DOHH2 (cell line): ENCODE measurements around the gene PDLIM1.

Source experiments
- H3F3A ChIP-seq: fragments of 200-600 bp; sonication (generic), shearing (Covaris generic); 2 replicates; pipeline ENCODE4 v1.6.0; 2016; ENCODE audit warnings: antibody characterized with exemption, mild to moderate bottlenecking; ENCODE audit not compliant: control insufficient read depth, insufficient read depth
- H3K27ac ChIP-seq: fragments of 200-600 bp; sonication (generic); 2 replicates; pipeline ENCODE4 v1.5.1; 2014; ENCODE audit warnings: low read depth, mild to moderate bottlenecking, low read length, moderate library complexity
- H3K27me3 ChIP-seq: fragments of 200-600 bp; sonication (generic); 2 replicates; pipeline ENCODE4 v1.6.1; 2014; ENCODE audit warnings: mild to moderate bottlenecking, low read length, mixed read lengths; ENCODE audit not compliant: control insufficient read depth
- H3K36me3 ChIP-seq: fragments of 200-600 bp; sonication (generic); 2 replicates; pipeline ENCODE4 v1.6.1; 2014; ENCODE audit warnings: mild to moderate bottlenecking, low read length, moderate library complexity, mixed read lengths; ENCODE audit not compliant: control insufficient read depth
- H3K4me1 ChIP-seq: fragments of 200-600 bp; sonication (generic); 2 replicates; pipeline ENCODE4 v1.6.1; 2014; ENCODE audit warnings: mild to moderate bottlenecking, low read length, mixed read lengths; ENCODE audit not compliant: control insufficient read depth
- H3K4me2 ChIP-seq: fragments of 200-600 bp; sonication (generic); 2 replicates; pipeline ENCODE4 v1.6.0; 2014; ENCODE audit warnings: mild to moderate bottlenecking, low read length, moderate library complexity
- H3K4me3 ChIP-seq: fragments of 200-600 bp; sonication (generic); 2 replicates; pipeline ENCODE4 v1.5.1; 2014; ENCODE audit warnings: mild to moderate bottlenecking, low read length, mixed read lengths
- H3K79me2 ChIP-seq: fragments of 200-600 bp; sonication (generic); 2 replicates; pipeline ENCODE4 v1.6.1; 2014; ENCODE audit warnings: mild to moderate bottlenecking, low read length, mixed read lengths; ENCODE audit not compliant: control insufficient read depth
- H3K9me2 ChIP-seq: fragments of 200-600 bp; sonication (generic); replicated peaks from 2 replicates; pipeline ENCODE4 v1.6.1; 2014; ENCODE audit warnings: mild to moderate bottlenecking, low read length, mixed read lengths; ENCODE audit not compliant: control insufficient read depth
- H3K9me3 ChIP-seq: fragments of 200-600 bp; sonication (generic); 2 replicates; pipeline ENCODE4 v1.6.1; 2014; ENCODE audit warnings: antibody characterized with exemption, low read length, mixed read lengths; ENCODE audit not compliant: control insufficient read depth, insufficient read depth
- H4K20me1 ChIP-seq: fragments of 200-600 bp; sonication (generic); 2 replicates; pipeline ENCODE4 v1.6.0; 2014; ENCODE audit warnings: low read depth, mild to moderate bottlenecking, antibody characterized with exemption, low read length, moderate library complexity; ENCODE audit not compliant: control insufficient read depth, insufficient read depth
- CTCF ChIP-seq: fragments of 200-600 bp; sonication (generic); IDR thresholded peaks from one replicate; pipeline ENCODE4 v1.5.1; 2014; ENCODE audit warnings: antibody characterized with exemption, mild to moderate bottlenecking, low read depth, low read length; ENCODE audit not compliant: poor library complexity, severe bottlenecking
- EZH2phosphoT487 ChIP-seq: fragments of 200-600 bp; sonication (generic); IDR thresholded peaks from 2 replicates; pipeline ENCODE4 v1.6.1; 2017; ENCODE audit warnings: borderline replicate concordance, mild to moderate bottlenecking, antibody characterized with exemption, low read length, moderate library complexity, mixed read lengths

The PDLIM1 gene

DNA sequence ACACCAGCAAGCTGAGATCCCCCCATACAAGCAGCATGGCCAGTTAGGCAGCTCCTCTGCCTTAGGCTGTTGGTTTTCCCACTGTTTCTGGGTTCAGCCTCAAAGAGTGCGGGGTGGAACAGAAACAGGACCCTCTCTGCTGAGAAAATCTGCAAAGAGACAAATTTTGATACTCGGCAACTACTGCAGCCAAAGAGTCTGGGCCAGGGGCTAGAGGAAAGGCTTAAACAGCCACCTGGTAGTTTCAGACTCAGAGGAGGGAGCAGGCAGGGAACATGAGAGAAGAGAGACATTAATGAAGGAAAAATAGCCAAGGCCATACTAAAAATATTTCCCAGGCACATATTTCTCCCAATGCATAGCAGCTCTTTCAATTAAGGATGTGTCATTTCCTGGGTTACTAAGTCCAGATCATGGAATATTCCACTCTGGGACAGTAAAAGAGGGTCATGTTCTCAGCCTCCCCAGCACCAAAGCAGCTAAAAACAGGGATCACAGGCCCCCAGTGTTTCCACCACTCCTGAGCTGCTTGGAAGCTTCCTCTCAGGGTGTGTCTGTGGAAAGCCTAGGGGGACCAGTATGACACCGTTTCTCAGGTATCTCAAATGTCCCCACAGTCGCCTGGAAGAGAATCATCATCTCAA is 29.8 kb downstream of the PDLIM1 start:
- H3K27me3 ChIP-seq, result no peaks in the 10 kb centered on the region
- peaks cover 64% of the 10 kb centered on the region for H3K36me3 ChIP-seq
- peaks cover 4% of the 10 kb centered on the region; the same call in 1 of the 2 replicates for H3K9me3 ChIP-seq
- no peak overlapping the region for H3K27ac ChIP-seq
- no peaks in the 10 kb centered on the region for H3K79me2 ChIP-seq
- H3K4me2 ChIP-seq, result no peak overlapping the region
- H3K4me3 ChIP-seq, result no peak overlapping the region
- H3K4me1 ChIP-seq, result peaks cover 3% of the 10 kb centered on the region; the same call in 1 of the 2 replicates
- H3F3A ChIP-seq, result no peaks in the 10 kb centered on the region
- H4K20me1 ChIP-seq, result no peaks in the 10 kb centered on the region
- no peaks in the 10 kb centered on the region for H3K9me2 ChIP-seq
- no peak for TF ChIP-seq CTCF
- no peak for TF ChIP-seq EZH2phosphoT487

- H3K9me2 ChIP-seq, result no peaks in the 10 kb centered on the region
- H3K4me3 ChIP-seq, result no peak overlapping the region
- H4K20me1 ChIP-seq, result no peaks in the 10 kb centered on the region
- no peak overlapping the region for H3K27ac ChIP-seq
- TF ChIP-seq EZH2phosphoT487 (no peak), CTCF (no peak)
- H3K4me1 ChIP-seq, result peaks cover 3% of the 10 kb centered on the region; the same call in 1 of the 2 replicates
- peaks cover 4% of the 10 kb centered on the region; the same call in 1 of the 2 replicates for H3K9me3 ChIP-seq
- H3K79me2 ChIP-seq, result no peaks in the 10 kb centered on the region; the same call in 1 of the 2 replicates
- no peaks in the 10 kb centered on the region for H3F3A ChIP-seq
- H3K27me3 ChIP-seq, result no peaks in the 10 kb centered on the region
- no peak overlapping the region for H3K4me2 ChIP-seq
- peaks cover 64% of the 10 kb centered on the region for H3K36me3 ChIP-seq
Measured at GRCh38 chr10:95260397-95260881, 30.4 kb downstream of the PDLIM1 start.

DNA sequence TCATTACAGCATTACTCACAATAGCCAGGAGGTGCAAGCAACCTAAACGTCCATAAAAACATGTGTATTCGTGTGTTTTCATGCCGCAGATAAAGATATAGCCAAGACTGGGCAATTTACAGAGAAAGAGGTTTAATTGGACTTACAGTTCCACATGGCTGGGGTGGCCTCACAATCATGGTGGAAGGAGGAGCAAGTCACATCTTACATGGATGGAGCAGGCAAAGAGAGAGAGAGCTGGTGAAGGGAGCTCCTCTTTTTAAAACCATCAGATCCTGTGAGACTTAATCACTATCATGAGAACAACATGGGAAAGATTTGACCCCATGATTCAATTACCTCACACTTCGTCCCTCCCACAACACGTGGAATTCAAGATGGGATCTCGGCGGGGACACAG is 33.0 kb downstream of the PDLIM1 start:
- H3K4me3 ChIP-seq, result no peak overlapping the region
- no peak for TF ChIP-seq EZH2phosphoT487
- no peak for TF ChIP-seq CTCF
- H3F3A ChIP-seq, result no peaks in the 10 kb centered on the region
- H3K9me3 ChIP-seq, result peaks cover 4% of the 10 kb centered on the region; the same call in 1 of the 2 replicates
- no peak overlapping the region for H3K27ac ChIP-seq
- H3K4me1 ChIP-seq, result peaks cover 6% of the 10 kb centered on the region
- H3K9me2 ChIP-seq, result no peaks in the 10 kb centered on the region
- H3K36me3 ChIP-seq, result peaks cover 52% of the 10 kb centered on the region
- no peaks in the 10 kb centered on the region for H3K27me3 ChIP-seq
- no peaks in the 10 kb centered on the region for H4K20me1 ChIP-seq
- H3K4me2 ChIP-seq, result no peak overlapping the region
- no peaks in the 10 kb centered on the region; the same call in 1 of the 2 replicates for H3K79me2 ChIP-seq
